Muscle layer of duodenum (tissue), 2 donors: ENCODE data around the gene GBP3.
"Not testable (repeated sequence)": the region's sequence is repeated elsewhere in the genome, so short reads cannot be mapped to it uniquely, and the experiment has no call there.

Experiments used
- H3K27ac ChIP-seq: one replicate; pipeline ENCODE4 v1.7.0; 2013; ENCODE audit warnings: mild to moderate bottlenecking, low read length
- H3K27me3 ChIP-seq: one replicate; pipeline ENCODE4 v1.7.0; 2013; ENCODE audit warnings: low read depth, mild to moderate bottlenecking, control low read depth, low read length
- H3K36me3 ChIP-seq, 2 donors: one replicate each; pipeline ENCODE4 v1.7.0; 2013; ENCODE audit warnings: low read length in 2 of 2, control low read depth in 1 of 2, mild to moderate bottlenecking in 1 of 2; ENCODE audit not compliant: insufficient read depth in 2 of 2, control insufficient read depth in 1 of 2
- H3K4me1 ChIP-seq, 2 donors: one replicate each; pipeline ENCODE4 v1.7.0; 2013; ENCODE audit warnings: low read length in 2 of 2, mild to moderate bottlenecking in 2 of 2, control low read depth in 1 of 2, moderate library complexity in 1 of 2; ENCODE audit not compliant: insufficient read depth in 2 of 2, control insufficient read depth in 1 of 2
- H3K4me3 ChIP-seq, 2 donors: one replicate each; pipeline ENCODE4 v1.7.0; 2013; ENCODE audit warnings: low read length in 2 of 2, low read depth in 1 of 2, mild to moderate bottlenecking in 1 of 2
- H3K9me3 ChIP-seq, 2 donors: one replicate each; pipeline ENCODE4 v1.7.0; 2013; ENCODE audit warnings: low read length in 2 of 2, control low read depth in 1 of 2, mild to moderate bottlenecking in 1 of 2; ENCODE audit not compliant: control insufficient read depth in 1 of 2
- donor health status: healthy.

GBP3 gene

GRCh38 chr1:89049901-89050648 lies 27.4 kb upstream of the GBP3 start:
- H3K4me3 ChIP-seq, H3K27me3 ChIP-seq, H3K4me1 ChIP-seq, H3K9me3 ChIP-seq, H3K27ac ChIP-seq: not testable (repeated sequence)
- peaks cover 35 to 42% of the 10 kb centered on the region in 2 donors for H3K36me3 ChIP-seq

GRCh38 chr1:89049187-89049586 lies 26.5 kb upstream of the GBP3 start:
- not testable (repeated sequence) for H3K27me3 ChIP-seq, H3K27ac ChIP-seq, H3K9me3 ChIP-seq, H3K4me1 ChIP-seq, H3K4me3 ChIP-seq
- H3K36me3 ChIP-seq: peaks cover 27 to 34% of the 10 kb centered on the region in 2 donors

GRCh38 chr1:89047734-89048133 lies 25.1 kb upstream of the GBP3 start:
- no peaks in the 10 kb centered on the region for H3K27me3 ChIP-seq
- H3K9me3 ChIP-seq: peaks cover 0 to 6% of the 10 kb centered on the region in 2 donors
- H3K36me3 ChIP-seq: peaks cover 14 to 20% of the 10 kb centered on the region in 2 donors
- no peak overlapping the region for H3K27ac ChIP-seq
- H3K4me3 ChIP-seq: no peak overlapping the region
- no peaks in the 10 kb centered on the region for H3K4me1 ChIP-seq

- not testable (repeated sequence) for H3K4me3 ChIP-seq, H3K27me3 ChIP-seq, H3K9me3 ChIP-seq, H3K27ac ChIP-seq, H3K4me1 ChIP-seq
- H3K36me3 ChIP-seq: peaks cover 3 to 13% of the 10 kb centered on the region in 2 donors
These were observed 23.9 kb upstream of the GBP3 start for GRCh38 chr1:89046318-89047183.

- H3K4me1 ChIP-seq: no peaks in the 10 kb centered on the region
- H3K36me3 ChIP-seq: no peaks in the 10 kb centered on the region
- peaks cover 0 to 6% of the 10 kb centered on the region in 2 donors for H3K9me3 ChIP-seq
- no peak overlapping the region for H3K4me3 ChIP-seq
- H3K27me3 ChIP-seq: no peaks in the 10 kb centered on the region
- no peak overlapping the region for H3K27ac ChIP-seq
These were observed 22.5 kb upstream of the GBP3 start for GRCh38 chr1:89044970-89045721.

GRCh38 chr1:89043940-89044339 lies 21.3 kb upstream of the GBP3 start:
- Histone ChIP-seq H3K9me3 (peaks cover 0 to 6% of the 10 kb centered on the region in 2 donors), H3K4me1 (no peaks in the 10 kb centered on the region), H3K27me3 (no peaks in the 10 kb centered on the region), H3K4me3 (no peak overlapping the region), H3K36me3 (no peaks in the 10 kb centered on the region), H3K27ac (no peak overlapping the region)

GRCh38 chr1:89042491-89042890 lies 19.8 kb upstream of the GBP3 start:
- Histone ChIP-seq H3K27ac (no peak overlapping the region), H3K9me3 (peaks cover 0 to 6% of the 10 kb centered on the region in 2 donors), H3K36me3 (no peaks in the 10 kb centered on the region), H3K4me1 (no peaks in the 10 kb centered on the region), H3K27me3 (no peaks in the 10 kb centered on the region), H3K4me3 (no peak overlapping the region)

- H3K4me3 ChIP-seq: no peak overlapping the region
- no peaks in the 10 kb centered on the region for H3K4me1 ChIP-seq
- no peaks in the 10 kb centered on the region for H3K36me3 ChIP-seq
- H3K27me3 ChIP-seq: no peaks in the 10 kb centered on the region
- peaks cover 0 to 6% of the 10 kb centered on the region in 2 donors for H3K9me3 ChIP-seq
- H3K27ac ChIP-seq: no peak overlapping the region
These were observed 19.1 kb upstream of the GBP3 start for GRCh38 chr1:89041721-89042120.

GRCh38 chr1:89041119-89041641 lies 18.5 kb upstream of the GBP3 start:
- H3K27ac ChIP-seq: no peak overlapping the region
- H3K27me3 ChIP-seq: no peaks in the 10 kb centered on the region
- no peaks in the 10 kb centered on the region for H3K36me3 ChIP-seq
- H3K9me3 ChIP-seq: peaks cover 0 to 6% of the 10 kb centered on the region in 2 donors
- H3K4me1 ChIP-seq: no peaks in the 10 kb centered on the region
- no peak overlapping the region for H3K4me3 ChIP-seq

GRCh38 chr1:89040315-89040626 lies 17.6 kb upstream of the GBP3 start:
- H3K27ac ChIP-seq: no peak overlapping the region
- H3K4me1 ChIP-seq: no peaks in the 10 kb centered on the region
- H3K27me3 ChIP-seq: no peaks in the 10 kb centered on the region
- H3K36me3 ChIP-seq: no peaks in the 10 kb centered on the region
- no peak overlapping the region for H3K4me3 ChIP-seq
- peaks cover 0 to 6% of the 10 kb centered on the region in 2 donors for H3K9me3 ChIP-seq

- no peak overlapping the region for H3K27ac ChIP-seq
- H3K4me1 ChIP-seq: no peaks in the 10 kb centered on the region
- H3K9me3 ChIP-seq: no peaks in the 10 kb centered on the region
- no peaks in the 10 kb centered on the region for H3K27me3 ChIP-seq
- no peak overlapping the region for H3K4me3 ChIP-seq
- H3K36me3 ChIP-seq: no peaks in the 10 kb centered on the region
These were observed 14.5 kb upstream of the GBP3 start for GRCh38 chr1:89037186-89037585.
